Measurements from ENCODE around the gene ALPG.

DNA sequence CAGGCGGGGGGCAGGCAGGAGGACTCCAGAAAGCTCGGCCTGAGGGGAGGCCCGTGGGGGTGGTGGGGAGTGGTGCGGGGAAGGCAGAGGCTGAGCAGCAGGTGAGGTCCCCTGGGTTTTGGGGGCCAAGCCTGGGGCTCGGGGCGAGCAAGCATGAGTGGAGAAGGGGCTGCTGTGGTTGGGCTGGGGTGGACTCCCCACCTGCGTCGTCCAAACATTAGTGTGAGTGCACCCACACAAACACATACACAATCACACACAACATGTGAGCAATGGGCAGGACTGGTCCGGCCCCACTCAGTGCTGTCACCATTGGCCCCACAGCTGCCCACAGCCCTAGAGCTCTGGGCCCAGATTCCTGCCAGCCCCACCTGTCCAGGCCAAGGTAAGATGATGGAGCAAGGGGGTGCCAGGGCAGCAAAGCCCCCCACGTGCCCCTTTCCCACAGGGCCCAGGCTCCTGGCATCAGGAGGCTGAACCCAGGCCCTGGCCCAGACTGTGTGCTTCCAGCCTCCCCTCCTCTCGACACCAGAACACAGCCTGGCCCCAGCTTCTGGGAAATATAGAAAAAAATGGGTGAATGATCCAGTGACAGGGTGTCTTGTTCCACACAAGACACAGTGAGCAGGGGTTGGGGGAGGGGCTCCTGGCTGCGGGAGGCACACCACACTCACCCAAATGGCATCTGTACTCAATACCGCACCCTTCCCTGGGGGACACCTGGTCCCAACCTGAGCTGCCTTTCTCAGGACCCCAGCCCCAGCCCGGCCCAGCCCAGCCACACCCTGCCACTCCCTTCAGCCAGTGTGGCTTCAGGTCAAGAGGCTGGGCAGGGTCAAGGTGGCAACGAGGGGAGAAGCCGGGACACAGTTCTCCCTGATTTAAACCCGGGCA is 28.6 kb upstream of the ALPG start:
- TF ChIP-seq, protein P1, sequence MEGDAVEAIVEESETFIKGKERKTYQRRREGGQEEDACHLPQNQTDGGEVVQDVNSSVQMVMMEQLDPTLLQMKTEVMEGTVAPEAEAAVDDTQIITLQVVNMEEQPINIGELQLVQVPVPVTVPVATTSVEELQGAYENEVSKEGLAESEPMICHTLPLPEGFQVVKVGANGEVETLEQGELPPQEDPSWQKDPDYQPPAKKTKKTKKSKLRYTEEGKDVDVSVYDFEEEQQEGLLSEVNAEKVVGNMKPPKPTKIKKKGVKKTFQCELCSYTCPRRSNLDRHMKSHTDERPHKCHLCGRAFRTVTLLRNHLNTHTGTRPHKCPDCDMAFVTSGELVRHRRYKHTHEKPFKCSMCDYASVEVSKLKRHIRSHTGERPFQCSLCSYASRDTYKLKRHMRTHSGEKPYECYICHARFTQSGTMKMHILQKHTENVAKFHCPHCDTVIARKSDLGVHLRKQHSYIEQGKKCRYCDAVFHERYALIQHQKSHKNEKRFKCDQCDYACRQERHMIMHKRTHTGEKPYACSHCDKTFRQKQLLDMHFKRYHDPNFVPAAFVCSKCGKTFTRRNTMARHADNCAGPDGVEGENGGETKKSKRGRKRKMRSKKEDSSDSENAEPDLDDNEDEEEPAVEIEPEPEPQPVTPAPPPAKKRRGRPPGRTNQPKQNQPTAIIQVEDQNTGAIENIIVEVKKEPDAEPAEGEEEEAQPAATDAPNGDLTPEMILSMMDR (IDR thresholded peaks at IDR 0.05 in 2 of 3, conservative IDR thresholded peaks at IDR 0.05 in 1 of 3; ENCODE audit: insufficient read depth in 2 of 3, low read depth in 1 of 3, low read length in 3 of 3) = no peak
- TF ChIP-seq FOXP1 (CRISPR knock-in tag; IDR thresholded peaks at IDR 0.05) (no peak), EP300 (IDR thresholded peaks at IDR 0.05; ENCODE audit: low read length) (no peak), ZNF384 (IDR thresholded peaks at IDR 0.05; ENCODE audit: low read depth, low read length) (no peak)
- TF ChIP-seq, protein P2, sequence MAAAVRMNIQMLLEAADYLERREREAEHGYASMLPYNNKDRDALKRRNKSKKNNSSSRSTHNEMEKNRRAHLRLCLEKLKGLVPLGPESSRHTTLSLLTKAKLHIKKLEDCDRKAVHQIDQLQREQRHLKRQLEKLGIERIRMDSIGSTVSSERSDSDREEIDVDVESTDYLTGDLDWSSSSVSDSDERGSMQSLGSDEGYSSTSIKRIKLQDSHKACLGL (CRISPR knock-in tag; IDR thresholded peaks at IDR 0.05; ENCODE audit: borderline replicate concordance, poor library complexity, severe bottlenecking) = no peak
